ENCODE measurements around the gene ATG16L1.

DNA sequence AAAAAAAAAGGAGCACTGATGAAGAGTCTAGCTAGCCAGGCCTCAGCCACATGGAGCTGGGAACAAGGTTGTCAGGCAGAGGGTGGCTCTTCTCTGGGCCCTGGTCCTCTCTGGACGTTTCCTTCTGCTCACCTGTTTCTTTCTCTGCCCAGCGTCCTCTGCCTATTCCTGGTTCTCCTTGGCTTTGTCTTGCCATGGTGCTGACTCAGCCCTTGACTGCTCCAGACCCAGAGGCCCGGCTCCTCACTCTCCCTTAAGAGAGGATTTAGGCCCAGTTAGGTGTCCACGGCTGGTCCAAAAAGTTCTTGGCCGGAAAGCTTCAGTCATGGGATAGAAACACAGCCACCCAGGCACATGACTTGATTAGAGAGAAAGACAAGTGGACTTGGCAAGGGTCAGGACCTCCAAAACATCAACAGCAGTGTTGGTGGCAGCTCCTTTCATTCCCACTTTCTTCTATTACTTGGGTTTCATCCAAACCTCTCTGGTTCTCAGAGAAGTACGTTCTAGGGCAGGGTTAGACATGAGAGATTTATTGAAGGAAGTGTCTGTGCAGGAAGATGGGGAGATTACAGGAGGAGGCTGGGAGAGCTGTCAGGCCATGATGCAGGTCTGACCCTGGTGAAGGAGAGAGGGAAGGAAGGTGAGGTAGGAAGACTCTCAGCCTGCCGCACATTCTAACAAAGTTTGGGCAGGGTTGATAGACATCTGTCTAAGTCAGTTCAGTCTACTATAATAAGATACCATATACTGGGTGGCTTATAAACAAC is 14.5 kb upstream of the ATG16L1 start:
- TF ChIP-seq, protein P1, sequence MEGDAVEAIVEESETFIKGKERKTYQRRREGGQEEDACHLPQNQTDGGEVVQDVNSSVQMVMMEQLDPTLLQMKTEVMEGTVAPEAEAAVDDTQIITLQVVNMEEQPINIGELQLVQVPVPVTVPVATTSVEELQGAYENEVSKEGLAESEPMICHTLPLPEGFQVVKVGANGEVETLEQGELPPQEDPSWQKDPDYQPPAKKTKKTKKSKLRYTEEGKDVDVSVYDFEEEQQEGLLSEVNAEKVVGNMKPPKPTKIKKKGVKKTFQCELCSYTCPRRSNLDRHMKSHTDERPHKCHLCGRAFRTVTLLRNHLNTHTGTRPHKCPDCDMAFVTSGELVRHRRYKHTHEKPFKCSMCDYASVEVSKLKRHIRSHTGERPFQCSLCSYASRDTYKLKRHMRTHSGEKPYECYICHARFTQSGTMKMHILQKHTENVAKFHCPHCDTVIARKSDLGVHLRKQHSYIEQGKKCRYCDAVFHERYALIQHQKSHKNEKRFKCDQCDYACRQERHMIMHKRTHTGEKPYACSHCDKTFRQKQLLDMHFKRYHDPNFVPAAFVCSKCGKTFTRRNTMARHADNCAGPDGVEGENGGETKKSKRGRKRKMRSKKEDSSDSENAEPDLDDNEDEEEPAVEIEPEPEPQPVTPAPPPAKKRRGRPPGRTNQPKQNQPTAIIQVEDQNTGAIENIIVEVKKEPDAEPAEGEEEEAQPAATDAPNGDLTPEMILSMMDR (tag by site-specific recombination; IDR thresholded peaks at IDR 0.05): no peak
- TF ChIP-seq, protein P2, sequence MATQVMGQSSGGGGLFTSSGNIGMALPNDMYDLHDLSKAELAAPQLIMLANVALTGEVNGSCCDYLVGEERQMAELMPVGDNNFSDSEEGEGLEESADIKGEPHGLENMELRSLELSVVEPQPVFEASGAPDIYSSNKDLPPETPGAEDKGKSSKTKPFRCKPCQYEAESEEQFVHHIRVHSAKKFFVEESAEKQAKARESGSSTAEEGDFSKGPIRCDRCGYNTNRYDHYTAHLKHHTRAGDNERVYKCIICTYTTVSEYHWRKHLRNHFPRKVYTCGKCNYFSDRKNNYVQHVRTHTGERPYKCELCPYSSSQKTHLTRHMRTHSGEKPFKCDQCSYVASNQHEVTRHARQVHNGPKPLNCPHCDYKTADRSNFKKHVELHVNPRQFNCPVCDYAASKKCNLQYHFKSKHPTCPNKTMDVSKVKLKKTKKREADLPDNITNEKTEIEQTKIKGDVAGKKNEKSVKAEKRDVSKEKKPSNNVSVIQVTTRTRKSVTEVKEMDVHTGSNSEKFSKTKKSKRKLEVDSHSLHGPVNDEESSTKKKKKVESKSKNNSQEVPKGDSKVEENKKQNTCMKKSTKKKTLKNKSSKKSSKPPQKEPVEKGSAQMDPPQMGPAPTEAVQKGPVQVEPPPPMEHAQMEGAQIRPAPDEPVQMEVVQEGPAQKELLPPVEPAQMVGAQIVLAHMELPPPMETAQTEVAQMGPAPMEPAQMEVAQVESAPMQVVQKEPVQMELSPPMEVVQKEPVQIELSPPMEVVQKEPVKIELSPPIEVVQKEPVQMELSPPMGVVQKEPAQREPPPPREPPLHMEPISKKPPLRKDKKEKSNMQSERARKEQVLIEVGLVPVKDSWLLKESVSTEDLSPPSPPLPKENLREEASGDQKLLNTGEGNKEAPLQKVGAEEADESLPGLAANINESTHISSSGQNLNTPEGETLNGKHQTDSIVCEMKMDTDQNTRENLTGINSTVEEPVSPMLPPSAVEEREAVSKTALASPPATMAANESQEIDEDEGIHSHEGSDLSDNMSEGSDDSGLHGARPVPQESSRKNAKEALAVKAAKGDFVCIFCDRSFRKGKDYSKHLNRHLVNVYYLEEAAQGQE (tag by site-specific recombination; IDR thresholded peaks at IDR 0.05): no peak
- TF ChIP-seq, protein P3, sequence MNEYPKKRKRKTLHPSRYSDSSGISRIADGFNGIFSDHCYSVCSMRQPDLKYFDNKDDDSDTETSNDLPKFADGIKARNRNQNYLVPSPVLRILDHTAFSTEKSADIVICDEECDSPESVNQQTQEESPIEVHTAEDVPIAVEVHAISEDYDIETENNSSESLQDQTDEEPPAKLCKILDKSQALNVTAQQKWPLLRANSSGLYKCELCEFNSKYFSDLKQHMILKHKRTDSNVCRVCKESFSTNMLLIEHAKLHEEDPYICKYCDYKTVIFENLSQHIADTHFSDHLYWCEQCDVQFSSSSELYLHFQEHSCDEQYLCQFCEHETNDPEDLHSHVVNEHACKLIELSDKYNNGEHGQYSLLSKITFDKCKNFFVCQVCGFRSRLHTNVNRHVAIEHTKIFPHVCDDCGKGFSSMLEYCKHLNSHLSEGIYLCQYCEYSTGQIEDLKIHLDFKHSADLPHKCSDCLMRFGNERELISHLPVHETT (tag by site-specific recombination; IDR thresholded peaks at IDR 0.05): no peak
- TF ChIP-seq ZNF707 (tag by site-specific recombination; IDR thresholded peaks at IDR 0.05) (no peak), SETDB1 (IDR thresholded peaks at IDR 0.05; ENCODE audit: insufficient read length, low read length) (no peak), KLF10 (tag by site-specific recombination; IDR thresholded peaks at IDR 0.05) (no peak), ZNF530 (tag by site-specific recombination; IDR thresholded peaks at IDR 0.05; ENCODE audit: low read depth) (no peak)

Measured in HEK293 (cell line).